Sigmoid colon (tissue), 3 donors: ENCODE data around the gene RPS6KB1.

Source experiments
- POLR2A ChIP-seq, 2 donors: fragments of 450-650 bp; IDR thresholded peaks; one replicate each; pipeline ENCODE4 v1.6.1; 2016; ENCODE audit warnings: antibody characterized with exemption in 2 of 2, mild to moderate bottlenecking in 2 of 2, moderate library complexity in 2 of 2
- TF ChIP-seq, protein P1 (sequence below), 4 experiments: fragments of 450-650 bp in 3 of 4; fragments of 200-600 bp in 1 of 4; IDR thresholded peaks; one replicate each; pipeline ENCODE4 v1.5.1; 2016 to 2019; ENCODE audit warnings: antibody characterized with exemption in 4 of 4, mild to moderate bottlenecking in 3 of 4, moderate library complexity in 2 of 4

DNA sequence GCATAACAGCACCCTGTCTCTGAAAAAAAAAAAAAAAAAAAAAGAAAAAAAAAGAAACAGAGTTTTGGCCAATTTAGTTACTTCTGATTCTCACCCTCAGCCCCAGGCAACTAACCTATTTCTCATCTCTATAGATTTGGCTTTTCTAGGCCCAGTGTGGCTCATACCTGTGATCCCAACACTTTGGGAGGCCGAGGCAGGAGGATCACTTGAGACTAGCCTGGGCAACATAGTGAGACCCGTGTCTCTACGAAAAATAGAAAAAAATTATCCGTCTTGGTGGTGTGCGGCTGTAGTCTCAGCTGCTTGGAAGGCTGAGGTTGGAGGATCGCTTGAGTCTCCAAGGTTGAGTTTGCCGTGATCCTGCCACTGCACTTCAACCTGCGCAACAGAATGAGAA, 8.7 kb downstream of the RPS6KB1 start:
- TF ChIP-seq, protein P1, sequence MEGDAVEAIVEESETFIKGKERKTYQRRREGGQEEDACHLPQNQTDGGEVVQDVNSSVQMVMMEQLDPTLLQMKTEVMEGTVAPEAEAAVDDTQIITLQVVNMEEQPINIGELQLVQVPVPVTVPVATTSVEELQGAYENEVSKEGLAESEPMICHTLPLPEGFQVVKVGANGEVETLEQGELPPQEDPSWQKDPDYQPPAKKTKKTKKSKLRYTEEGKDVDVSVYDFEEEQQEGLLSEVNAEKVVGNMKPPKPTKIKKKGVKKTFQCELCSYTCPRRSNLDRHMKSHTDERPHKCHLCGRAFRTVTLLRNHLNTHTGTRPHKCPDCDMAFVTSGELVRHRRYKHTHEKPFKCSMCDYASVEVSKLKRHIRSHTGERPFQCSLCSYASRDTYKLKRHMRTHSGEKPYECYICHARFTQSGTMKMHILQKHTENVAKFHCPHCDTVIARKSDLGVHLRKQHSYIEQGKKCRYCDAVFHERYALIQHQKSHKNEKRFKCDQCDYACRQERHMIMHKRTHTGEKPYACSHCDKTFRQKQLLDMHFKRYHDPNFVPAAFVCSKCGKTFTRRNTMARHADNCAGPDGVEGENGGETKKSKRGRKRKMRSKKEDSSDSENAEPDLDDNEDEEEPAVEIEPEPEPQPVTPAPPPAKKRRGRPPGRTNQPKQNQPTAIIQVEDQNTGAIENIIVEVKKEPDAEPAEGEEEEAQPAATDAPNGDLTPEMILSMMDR (IDR thresholded peaks at IDR 0.05) = no peak
- no peak for TF ChIP-seq POLR2A (IDR thresholded peaks at IDR 0.05)
